22Rv1 (cell line): Measurements from ENCODE around the gene GALK2.

Experiments used
- H3K27ac ChIP-seq: fragments of 450-650 bp; 2 replicates; pipeline ENCODE4 v1.5.1; 2017
- CTCF ChIP-seq: fragments of 450-650 bp; IDR thresholded peaks from 2 replicates; pipeline ENCODE4 v1.5.1; 2017; ENCODE audit warnings: mild to moderate bottlenecking
- ZFX ChIP-seq: fragments of 450-650 bp; IDR thresholded peaks from 2 replicates; pipeline ENCODE4 v1.6.1; 2017; ENCODE audit warnings: antibody characterized with exemption, borderline replicate concordance

Gene GALK2

GRCh38 chr15:49169880-49170597 lies at the start of gene GALK2:
GALK2 (plus strand) TSS chr15:49170247; CDS start chr15:49170323, 76 bp downstream.
- H3K27ac ChIP-seq: peak within 1 kb of the TSS; percentile 96
- TF ChIP-seq ZFX (no peak), CTCF (no peak)

- no peak overlapping the region for H3K27ac ChIP-seq
- TF ChIP-seq ZFX (no peak), CTCF (no peak)
These were observed 49.2 kb upstream of the GALK2 start for GRCh38 chr15:49120832-49121231.

GRCh38 chr15:49121901-49122300 lies 48.1 kb upstream of the GALK2 start:
- TF ChIP-seq CTCF: no peak
- no peak overlapping the region for H3K27ac ChIP-seq

GRCh38 chr15:49122541-49123062 lies 47.4 kb upstream of the GALK2 start:
- no peak overlapping the region for H3K27ac ChIP-seq
- TF ChIP-seq ZFX (no peak), CTCF (no peak)

- H3K27ac ChIP-seq: no peak overlapping the region
- TF ChIP-seq CTCF: no peak
- no peak for TF ChIP-seq ZFX
These were observed 45.7 kb upstream of the GALK2 start for GRCh38 chr15:49124371-49124770.

- H3K27ac ChIP-seq: no peak overlapping the region
- TF ChIP-seq ZFX (no peak), CTCF (no peak)
These were observed 38.6 kb upstream of the GALK2 start for GRCh38 chr15:49131403-49131802.

GRCh38 chr15:49134683-49135341 lies 35.2 kb upstream of the GALK2 start:
- H3K27ac ChIP-seq: no peak overlapping the region
- TF ChIP-seq ZFX: no peak
- no peak for TF ChIP-seq CTCF
